Ishikawa (cell line): ENCODE measurements around the gene NLE1.

Source experiments
- CEBPB ChIP-seq: IDR thresholded peaks from 2 replicates; pipeline ENCODE4 v1.6.1; 2012
- CREB1 ChIP-seq: IDR thresholded peaks from 2 replicates; pipeline ENCODE4 v1.6.1; 2012; ENCODE audit warnings: low read depth
- EGR1 ChIP-seq: IDR thresholded peaks from 2 replicates; pipeline ENCODE4 v1.6.1; 2012
- EP300 ChIP-seq: IDR thresholded peaks from 2 replicates; pipeline ENCODE4 v1.6.1; 2012; ENCODE audit warnings: borderline replicate concordance
- FOXM1 ChIP-seq: IDR thresholded peaks from 2 replicates; pipeline ENCODE4 v1.6.1; 2012; ENCODE audit warnings: low read depth, borderline replicate concordance
- NFIC ChIP-seq: IDR thresholded peaks from 2 replicates; pipeline ENCODE4 v1.6.1; 2012
- RAD21 ChIP-seq: IDR thresholded peaks from 2 replicates; pipeline ENCODE4 v1.6.1; 2012; ENCODE audit warnings: low read depth
- TAF1 ChIP-seq: IDR thresholded peaks from 2 replicates; pipeline ENCODE4 v1.6.1; 2012; ENCODE audit warnings: low read depth, mild to moderate bottlenecking
- TCF12 ChIP-seq: IDR thresholded peaks from 2 replicates; pipeline ENCODE4 v1.6.1; 2012; ENCODE audit warnings: low read depth
- TEAD4 ChIP-seq: IDR thresholded peaks from 2 replicates; pipeline ENCODE4 v1.6.1; 2012
- YY1 ChIP-seq: IDR thresholded peaks from 2 replicates; pipeline ENCODE4 v1.6.1; 2012; ENCODE audit warnings: low read depth
- ZBTB7A ChIP-seq: IDR thresholded peaks from 2 replicates; pipeline ENCODE4 v1.6.1; 2012; ENCODE audit warnings: low read depth
- TF ChIP-seq, protein P1 (sequence below): IDR thresholded peaks from 2 replicates; pipeline ENCODE4 v1.6.1; 2012
- TF ChIP-seq, protein P2 (sequence below): IDR thresholded peaks from 2 replicates; pipeline ENCODE4 v1.6.1; 2012
- TF ChIP-seq, protein P3 (sequence below): IDR thresholded peaks from 2 replicates; pipeline ENCODE4 v1.6.1; 2012; ENCODE audit warnings: low read depth, mild to moderate bottlenecking

The NLE1 gene

DNA sequence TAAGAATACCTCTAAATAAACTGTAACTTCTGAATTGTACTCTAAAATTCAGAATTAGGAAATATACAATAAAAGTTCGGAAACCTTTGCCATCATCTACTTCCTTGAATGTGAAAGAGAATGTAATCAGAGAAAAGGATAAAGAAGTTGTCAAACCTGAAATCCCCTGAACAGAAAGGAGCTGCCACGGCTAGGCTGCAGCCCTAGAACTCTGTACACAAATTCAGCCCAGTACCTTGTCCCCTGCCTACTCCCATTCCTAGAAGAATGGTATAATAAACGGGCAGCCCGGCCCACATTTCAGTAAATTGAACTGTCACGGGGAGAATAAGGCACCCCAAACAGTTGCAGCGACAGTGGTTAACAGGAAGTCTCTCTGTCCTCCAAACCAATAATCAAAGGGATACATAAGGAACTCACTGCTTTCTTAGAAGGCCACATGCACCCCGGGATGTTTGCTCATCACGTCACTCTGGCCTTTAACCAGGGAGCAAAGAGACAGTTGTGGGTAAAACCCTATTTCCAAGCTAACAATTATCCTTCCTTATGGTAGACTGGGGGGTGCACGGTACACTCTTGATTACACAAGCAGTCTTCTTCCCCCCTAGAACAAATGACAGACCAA, 54.3 kb downstream of the NLE1 start:
- no peak for TF ChIP-seq NFIC
- TF ChIP-seq, protein P1, sequence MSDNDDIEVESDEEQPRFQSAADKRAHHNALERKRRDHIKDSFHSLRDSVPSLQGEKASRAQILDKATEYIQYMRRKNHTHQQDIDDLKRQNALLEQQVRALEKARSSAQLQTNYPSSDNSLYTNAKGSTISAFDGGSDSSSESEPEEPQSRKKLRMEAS = no peak
- TF ChIP-seq RAD21 = no peak
- TF ChIP-seq CEBPB = no peak
- TF ChIP-seq TCF12 = no peak
- TF ChIP-seq, protein P2, sequence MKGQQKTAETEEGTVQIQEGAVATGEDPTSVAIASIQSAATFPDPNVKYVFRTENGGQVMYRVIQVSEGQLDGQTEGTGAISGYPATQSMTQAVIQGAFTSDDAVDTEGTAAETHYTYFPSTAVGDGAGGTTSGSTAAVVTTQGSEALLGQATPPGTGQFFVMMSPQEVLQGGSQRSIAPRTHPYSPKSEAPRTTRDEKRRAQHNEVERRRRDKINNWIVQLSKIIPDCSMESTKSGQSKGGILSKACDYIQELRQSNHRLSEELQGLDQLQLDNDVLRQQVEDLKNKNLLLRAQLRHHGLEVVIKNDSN = no peak
- TF ChIP-seq, protein P3, sequence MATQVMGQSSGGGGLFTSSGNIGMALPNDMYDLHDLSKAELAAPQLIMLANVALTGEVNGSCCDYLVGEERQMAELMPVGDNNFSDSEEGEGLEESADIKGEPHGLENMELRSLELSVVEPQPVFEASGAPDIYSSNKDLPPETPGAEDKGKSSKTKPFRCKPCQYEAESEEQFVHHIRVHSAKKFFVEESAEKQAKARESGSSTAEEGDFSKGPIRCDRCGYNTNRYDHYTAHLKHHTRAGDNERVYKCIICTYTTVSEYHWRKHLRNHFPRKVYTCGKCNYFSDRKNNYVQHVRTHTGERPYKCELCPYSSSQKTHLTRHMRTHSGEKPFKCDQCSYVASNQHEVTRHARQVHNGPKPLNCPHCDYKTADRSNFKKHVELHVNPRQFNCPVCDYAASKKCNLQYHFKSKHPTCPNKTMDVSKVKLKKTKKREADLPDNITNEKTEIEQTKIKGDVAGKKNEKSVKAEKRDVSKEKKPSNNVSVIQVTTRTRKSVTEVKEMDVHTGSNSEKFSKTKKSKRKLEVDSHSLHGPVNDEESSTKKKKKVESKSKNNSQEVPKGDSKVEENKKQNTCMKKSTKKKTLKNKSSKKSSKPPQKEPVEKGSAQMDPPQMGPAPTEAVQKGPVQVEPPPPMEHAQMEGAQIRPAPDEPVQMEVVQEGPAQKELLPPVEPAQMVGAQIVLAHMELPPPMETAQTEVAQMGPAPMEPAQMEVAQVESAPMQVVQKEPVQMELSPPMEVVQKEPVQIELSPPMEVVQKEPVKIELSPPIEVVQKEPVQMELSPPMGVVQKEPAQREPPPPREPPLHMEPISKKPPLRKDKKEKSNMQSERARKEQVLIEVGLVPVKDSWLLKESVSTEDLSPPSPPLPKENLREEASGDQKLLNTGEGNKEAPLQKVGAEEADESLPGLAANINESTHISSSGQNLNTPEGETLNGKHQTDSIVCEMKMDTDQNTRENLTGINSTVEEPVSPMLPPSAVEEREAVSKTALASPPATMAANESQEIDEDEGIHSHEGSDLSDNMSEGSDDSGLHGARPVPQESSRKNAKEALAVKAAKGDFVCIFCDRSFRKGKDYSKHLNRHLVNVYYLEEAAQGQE = no peak
- no peak for TF ChIP-seq ZBTB7A
- no peak for TF ChIP-seq FOXM1
- TF ChIP-seq TAF1 = no peak
- no peak for TF ChIP-seq YY1
- TF ChIP-seq TEAD4 = no peak
- no peak for TF ChIP-seq CREB1
- no peak for TF ChIP-seq EGR1
- no peak for TF ChIP-seq EP300

DNA sequence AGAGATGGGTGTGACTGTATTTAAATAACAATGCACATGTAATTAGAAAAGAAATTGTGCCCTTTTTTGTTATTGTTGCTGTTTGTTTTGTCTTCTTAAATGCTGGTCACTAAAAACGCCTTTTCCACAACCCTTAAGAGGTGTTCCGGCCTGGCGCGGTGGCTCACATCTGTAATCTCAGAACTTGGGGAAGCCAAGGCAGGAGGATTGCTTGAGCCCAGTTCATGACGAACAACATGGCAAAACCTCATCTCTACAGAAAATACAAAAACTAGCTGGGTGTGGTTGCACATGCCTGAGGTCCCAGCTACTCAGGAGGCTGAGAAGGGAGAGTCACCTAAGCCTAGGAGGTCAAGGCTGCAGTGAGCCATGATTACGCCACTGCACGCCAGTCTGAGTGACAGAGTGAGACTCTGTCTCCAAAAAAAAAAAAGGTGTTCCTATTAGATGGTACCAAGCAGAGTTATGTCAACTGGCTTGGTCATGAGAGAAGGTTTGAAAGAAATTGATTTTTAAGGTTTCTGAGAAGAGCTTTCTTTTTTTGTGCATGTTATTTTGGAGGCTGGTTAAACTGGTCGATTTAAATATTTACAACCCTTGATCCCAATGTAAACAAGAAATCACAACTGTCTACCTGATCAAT, 55.1 kb downstream of the NLE1 start:
- TF ChIP-seq, protein P2 = no peak
- TF ChIP-seq, protein P3 = no peak
- no peak for TF ChIP-seq FOXM1
- no peak for TF ChIP-seq CREB1
- TF ChIP-seq CEBPB = no peak
- TF ChIP-seq YY1 = no peak
- no peak for TF ChIP-seq NFIC
- TF ChIP-seq TCF12 = no peak
- TF ChIP-seq ZBTB7A = no peak
- no peak for TF ChIP-seq TEAD4
- no peak for TF ChIP-seq TAF1
- no peak for TF ChIP-seq EGR1
- TF ChIP-seq, protein P1 = no peak
- no peak for TF ChIP-seq EP300
- no peak for TF ChIP-seq RAD21

DNA sequence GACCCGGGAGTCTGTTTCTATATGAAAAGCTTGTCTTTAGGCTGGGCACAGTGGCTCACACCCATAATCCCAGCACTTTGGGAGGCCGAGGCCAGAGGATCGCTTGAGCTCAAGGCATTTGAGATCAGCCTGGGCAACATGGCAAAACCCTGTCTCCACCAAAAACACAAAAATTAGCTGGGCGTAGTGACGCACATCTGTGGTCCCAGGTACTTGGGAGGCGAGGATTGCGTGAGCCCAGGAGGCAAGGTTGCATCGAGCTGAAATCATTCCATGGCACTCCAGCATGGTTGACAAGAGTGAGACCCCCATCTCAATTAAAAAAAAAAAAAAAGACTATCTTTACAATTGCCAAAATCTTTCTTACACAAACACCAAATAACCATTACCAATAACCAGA, 55.9 kb downstream of the NLE1 start:
- TF ChIP-seq NFIC (no peak), EGR1 (no peak), TEAD4 (no peak)

DNA sequence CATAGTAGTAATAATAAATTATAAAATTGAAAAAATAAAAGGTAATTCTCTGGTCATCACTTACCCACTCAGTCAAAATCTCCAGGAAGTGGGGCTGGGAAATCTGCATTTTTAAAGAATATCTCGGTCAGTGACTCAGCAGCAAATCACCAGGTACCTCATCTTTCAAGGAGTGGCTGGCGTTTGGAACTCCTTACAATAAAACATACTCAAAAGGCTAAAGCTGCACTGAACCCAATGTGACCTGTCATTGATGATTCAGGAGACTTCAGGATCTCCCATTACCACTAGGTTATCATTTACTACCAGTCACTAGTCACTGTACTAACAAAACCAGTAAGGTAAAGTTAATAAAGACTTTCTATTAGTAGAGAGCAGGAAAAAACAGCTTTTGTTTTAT, 57.1 kb downstream of the NLE1 start:
- no peak for TF ChIP-seq EP300
- TF ChIP-seq, protein P3 = no peak
- TF ChIP-seq ZBTB7A = no peak
- TF ChIP-seq NFIC = no peak
- no peak for TF ChIP-seq CEBPB
- TF ChIP-seq TEAD4 = no peak
- TF ChIP-seq TCF12 = no peak
- no peak for TF ChIP-seq RAD21
- TF ChIP-seq, protein P2 = no peak
- TF ChIP-seq CREB1 = no peak
- no peak for TF ChIP-seq YY1
- no peak for TF ChIP-seq FOXM1
- TF ChIP-seq TAF1 = no peak
- TF ChIP-seq, protein P1 = no peak
- no peak for TF ChIP-seq EGR1
